ENCODE measurements around the gene MT1A.

MT1A gene

GRCh38 chr16:56640076-56640475 is 1.6 kb downstream of the MT1A start:
- Mint-ChIP-seq H3K4me3 (no peak overlapping the region), H3K9me3 (no peaks in the 10 kb centered on the region), H3K27me3 (peaks cover 60% of the 10 kb centered on the region), H3K4me1 (peaks cover 30% of the 10 kb centered on the region), H3K36me3 (ENCODE audit: insufficient read depth) (no peaks in the 10 kb centered on the region), H3K27ac (ENCODE audit: low read depth) (no peak overlapping the region)
- no peak for DNase-seq (ENCODE audit: low spot score in 2 of 2)
- ATAC-seq (replicated peaks; ENCODE audit: extremely low read depth, poor library complexity, severe bottlenecking), result no peak

DNA sequence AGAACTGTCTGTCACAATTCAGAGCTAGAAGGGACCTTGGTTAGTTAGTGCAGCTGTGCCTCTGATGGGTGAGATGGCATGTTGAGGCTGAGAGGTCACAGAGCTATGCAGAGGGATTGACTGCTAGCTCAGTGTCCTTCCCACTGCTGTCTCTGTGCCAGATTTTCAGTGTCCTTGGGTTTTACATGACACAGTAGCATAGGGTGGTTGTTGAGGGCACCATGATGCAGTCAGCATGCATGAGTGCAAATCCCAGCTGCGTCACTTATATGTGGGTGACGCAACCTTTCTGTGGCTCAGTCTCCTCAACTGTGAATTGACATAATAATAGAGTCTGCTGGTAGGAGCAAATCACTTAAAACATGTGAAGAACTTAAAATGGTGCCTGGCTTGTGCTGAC is 2.7 kb downstream of the MT1A start:
- Mint-ChIP-seq H3K9me3 (no peaks in the 10 kb centered on the region), H3K4me3 (no peak overlapping the region), H3K36me3 (ENCODE audit: insufficient read depth) (no peaks in the 10 kb centered on the region), H3K27me3 (peaks cover 49% of the 10 kb centered on the region), H3K27ac (ENCODE audit: low read depth) (no peak overlapping the region), H3K4me1 (peaks cover 28% of the 10 kb centered on the region)
- no peak for DNase-seq (ENCODE audit: low spot score in 2 of 2)
- no peak for ATAC-seq (replicated peaks; ENCODE audit: extremely low read depth, poor library complexity, severe bottlenecking)

- Mint-ChIP-seq H3K27me3 (peaks cover 28% of the 10 kb centered on the region), H3K4me1 (peaks cover 19% of the 10 kb centered on the region), H3K4me3 (peak overlapping the region; percentile 73), H3K36me3 (ENCODE audit: insufficient read depth) (no peaks in the 10 kb centered on the region), H3K9me3 (no peaks in the 10 kb centered on the region), H3K27ac (ENCODE audit: low read depth) (peak overlapping the region; percentile 69)
- ATAC-seq (replicated peaks; ENCODE audit: extremely low read depth, poor library complexity, severe bottlenecking) (peak; percentile 100), DNase-seq (ENCODE audit: low spot score in 2 of 2) (peak; percentile 53 to 65)
These were observed 4.8 kb downstream of the MT1A start for GRCh38 chr16:56643080-56643778.

DNA sequence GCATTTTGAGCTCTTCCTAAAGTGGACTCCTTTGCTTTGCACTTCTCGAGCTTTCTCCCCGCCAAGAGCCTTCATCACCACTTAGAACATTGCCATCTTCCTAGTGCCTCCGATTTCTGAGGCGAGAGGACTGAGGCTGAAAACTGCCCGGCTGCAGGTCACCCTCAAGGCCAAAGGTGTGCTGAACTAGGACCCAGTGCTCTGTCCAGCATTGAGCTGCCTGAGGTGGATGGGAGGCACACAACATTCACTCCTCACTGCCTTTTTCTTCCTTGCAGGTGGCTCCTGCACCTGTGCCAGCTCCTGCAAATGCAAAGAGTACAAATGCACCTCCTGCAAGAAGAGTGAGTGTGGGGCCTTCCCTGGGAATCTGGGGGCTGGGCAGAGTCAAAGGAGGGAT is 5.4 kb downstream of the MT1A start:
- Mint-ChIP-seq H3K36me3 (ENCODE audit: insufficient read depth) (no peaks in the 10 kb centered on the region), H3K4me1 (peaks cover 19% of the 10 kb centered on the region), H3K9me3 (no peaks in the 10 kb centered on the region), H3K27ac (ENCODE audit: low read depth) (peak overlapping the region; percentile 69), H3K27me3 (peaks cover 22% of the 10 kb centered on the region), H3K4me3 (peak overlapping the region; percentile 73)
- DNase-seq (ENCODE audit: low spot score in 2 of 2) (no peak), ATAC-seq (replicated peaks; ENCODE audit: extremely low read depth, poor library complexity, severe bottlenecking) (no peak)

DNA sequence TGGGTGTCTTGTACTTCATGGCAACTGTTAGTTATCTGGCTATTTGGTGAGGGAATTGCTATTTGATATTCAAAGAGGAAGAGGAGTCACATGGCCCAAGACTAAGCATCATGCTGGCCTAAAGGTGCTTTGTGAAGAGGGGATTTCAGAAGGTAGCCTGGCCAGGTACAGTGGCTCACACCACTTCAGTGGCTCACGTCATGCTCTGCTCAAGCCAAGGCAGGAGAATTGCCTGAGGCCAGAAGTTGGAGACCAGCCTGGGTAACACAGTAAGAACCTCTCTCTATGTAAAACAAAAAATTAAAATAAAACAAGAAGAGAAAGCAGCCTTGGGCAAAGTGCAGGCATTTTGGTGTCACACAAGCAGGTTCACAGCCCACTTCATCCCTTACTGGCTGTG is 6.8 kb downstream of the MT1A start:
- Mint-ChIP-seq H3K36me3 (ENCODE audit: insufficient read depth) (no peaks in the 10 kb centered on the region), H3K4me3 (no peak overlapping the region), H3K27ac (ENCODE audit: low read depth) (no peak overlapping the region), H3K27me3 (peaks cover 7% of the 10 kb centered on the region), H3K9me3 (no peaks in the 10 kb centered on the region), H3K4me1 (peaks cover 19% of the 10 kb centered on the region)
- DNase-seq (ENCODE audit: low spot score in 2 of 2), result no peak
- no peak for ATAC-seq (replicated peaks; ENCODE audit: extremely low read depth, poor library complexity, severe bottlenecking)

GRCh38 chr16:56645838-56646237 is 7.4 kb downstream of the MT1A start:
- ATAC-seq (replicated peaks; ENCODE audit: extremely low read depth, poor library complexity, severe bottlenecking), result no peak
- no peaks in the 10 kb centered on the region for H3K9me3 Mint-ChIP-seq
- H3K36me3 Mint-ChIP-seq (ENCODE audit: insufficient read depth), result no peaks in the 10 kb centered on the region
- DNase-seq (ENCODE audit: low spot score in 2 of 2), result no peak
- peaks cover 19% of the 10 kb centered on the region for H3K4me1 Mint-ChIP-seq
- no peak overlapping the region for H3K27ac Mint-ChIP-seq (ENCODE audit: low read depth)
- no peak overlapping the region for H3K4me3 Mint-ChIP-seq
- peaks cover 2% of the 10 kb centered on the region for H3K27me3 Mint-ChIP-seq

- H3K4me1 Mint-ChIP-seq, result peaks cover 16% of the 10 kb centered on the region
These were observed 9.4 kb downstream of the MT1A start for GRCh38 chr16:56647641-56648431.

DNA sequence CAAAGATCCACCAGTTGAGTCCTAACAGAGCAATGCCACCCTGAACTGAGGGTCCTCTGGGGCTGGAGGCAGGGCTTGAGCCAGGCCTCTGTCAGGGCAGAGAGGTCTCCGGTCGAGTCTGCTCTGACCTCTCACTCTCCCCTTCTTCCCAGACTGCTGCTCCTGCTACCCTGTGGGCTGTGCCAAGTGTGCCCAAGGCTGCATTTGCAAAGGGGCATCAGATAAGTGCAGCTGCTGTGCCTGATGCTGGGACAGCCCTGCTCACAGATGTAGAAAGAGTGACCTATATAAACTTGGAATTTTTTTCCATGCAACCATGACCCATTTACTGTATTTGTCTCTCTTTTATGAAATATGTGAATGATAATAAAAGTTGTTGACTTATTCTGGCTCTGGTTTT is 10.8 kb downstream of the MT1A start:
- H3K27me3 Mint-ChIP-seq, result no peaks in the 10 kb centered on the region
- H3K4me1 Mint-ChIP-seq, result peaks cover 1% of the 10 kb centered on the region
- no peaks in the 10 kb centered on the region for H3K9me3 Mint-ChIP-seq
- H3K4me3 Mint-ChIP-seq, result no peak overlapping the region
- ATAC-seq (replicated peaks; ENCODE audit: extremely low read depth, poor library complexity, severe bottlenecking) (no peak), DNase-seq (ENCODE audit: low spot score in 2 of 2) (no peak)
- no peak overlapping the region for H3K27ac Mint-ChIP-seq (ENCODE audit: low read depth)
- no peaks in the 10 kb centered on the region for H3K36me3 Mint-ChIP-seq (ENCODE audit: insufficient read depth)

More at GRCh38 chr16:56647641-56648431, 9.4 kb downstream of the MT1A start:
- DNase-seq (ENCODE audit: low spot score in 2 of 2) (no peak), ATAC-seq (replicated peaks; ENCODE audit: extremely low read depth, poor library complexity, severe bottlenecking) (no peak)
- Mint-ChIP-seq H3K27me3 (no peaks in the 10 kb centered on the region), H3K4me3 (no peak overlapping the region), H3K9me3 (no peaks in the 10 kb centered on the region), H3K27ac (ENCODE audit: low read depth) (no peak overlapping the region), H3K36me3 (ENCODE audit: insufficient read depth) (no peaks in the 10 kb centered on the region)

GRCh38 chr16:56649820-56650219 is 11.4 kb downstream of the MT1A start:
- DNase-seq (ENCODE audit: low spot score in 2 of 2), result no peak
- Mint-ChIP-seq H3K9me3 (no peaks in the 10 kb centered on the region), H3K27ac (ENCODE audit: low read depth) (no peak overlapping the region), H3K4me3 (no peak overlapping the region), H3K27me3 (no peaks in the 10 kb centered on the region), H3K4me1 (no peaks in the 10 kb centered on the region), H3K36me3 (ENCODE audit: insufficient read depth) (no peaks in the 10 kb centered on the region)
- no peak for ATAC-seq (replicated peaks; ENCODE audit: extremely low read depth, poor library complexity, severe bottlenecking)

DNA sequence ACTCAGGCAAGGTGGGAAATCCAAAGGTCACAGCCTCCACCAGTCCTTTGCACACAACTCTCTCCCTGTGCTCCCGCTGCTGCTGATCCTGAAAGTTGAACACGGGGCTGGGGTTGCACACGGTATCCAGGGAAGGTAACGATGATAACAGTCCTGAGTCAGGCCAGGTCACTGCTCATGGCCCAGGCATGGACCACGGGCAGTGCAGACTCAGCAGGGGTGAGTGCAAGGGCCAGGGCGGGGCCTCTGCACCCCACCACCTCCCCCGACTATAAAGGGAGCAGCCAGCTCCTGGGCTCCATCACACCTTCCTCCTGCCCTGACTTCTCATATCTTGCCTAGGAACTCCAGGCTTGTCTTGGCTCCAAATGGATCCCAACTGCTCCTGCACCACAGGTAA is 13.1 kb downstream of the MT1A start, which contains the start of gene MT1B:
TSS of gene MT1B (plus strand) at position 301 of the 400 bp plus-strand sequence. CDS start at position 369, 68 bp downstream.
- ATAC-seq (replicated peaks; ENCODE audit: extremely low read depth, poor library complexity, severe bottlenecking) (no peak), DNase-seq (ENCODE audit: low spot score in 2 of 2) (no peak)
- H3K4me3 Mint-ChIP-seq, result no peak within 1 kb of the TSS
- H3K27me3 Mint-ChIP-seq, result no peaks in the 10 kb centered on the region
- H3K36me3 Mint-ChIP-seq (ENCODE audit: insufficient read depth), result no peaks in the 10 kb centered on the region
- no peak within 1 kb of the TSS for H3K27ac Mint-ChIP-seq (ENCODE audit: low read depth)
- H3K9me3 Mint-ChIP-seq, result no peaks in the 10 kb centered on the region
- no peaks in the 10 kb centered on the region for H3K4me1 Mint-ChIP-seq

DNA sequence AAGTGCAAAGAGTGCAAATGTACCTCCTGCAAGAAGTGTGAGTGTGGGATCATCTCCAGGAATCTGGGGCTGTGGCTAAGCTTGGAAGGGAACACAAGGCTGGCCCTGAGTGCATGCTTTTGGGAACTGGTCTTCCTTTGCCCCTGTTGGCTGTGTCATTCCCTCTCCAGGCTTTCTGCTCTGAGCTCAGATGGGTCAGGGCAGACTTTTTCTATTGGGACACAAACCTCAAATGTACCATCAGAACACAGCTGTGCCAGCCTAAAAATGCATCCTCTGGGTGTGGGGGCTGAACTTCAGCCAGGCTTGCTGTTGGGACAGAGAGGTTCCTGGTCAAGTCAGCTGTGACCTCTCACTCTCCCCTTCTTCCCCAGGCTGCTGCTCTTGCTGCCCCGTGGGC is 14.1 kb downstream of the MT1A start:
- no peaks in the 10 kb centered on the region for H3K9me3 Mint-ChIP-seq
- H3K27ac Mint-ChIP-seq (ENCODE audit: low read depth), result no peak overlapping the region
- ATAC-seq (replicated peaks; ENCODE audit: extremely low read depth, poor library complexity, severe bottlenecking) (no peak), DNase-seq (ENCODE audit: low spot score in 2 of 2) (no peak)
- no peak overlapping the region for H3K4me3 Mint-ChIP-seq
- H3K36me3 Mint-ChIP-seq (ENCODE audit: insufficient read depth), result no peaks in the 10 kb centered on the region
- no peaks in the 10 kb centered on the region for H3K4me1 Mint-ChIP-seq
- H3K27me3 Mint-ChIP-seq, result no peaks in the 10 kb centered on the region

DNA sequence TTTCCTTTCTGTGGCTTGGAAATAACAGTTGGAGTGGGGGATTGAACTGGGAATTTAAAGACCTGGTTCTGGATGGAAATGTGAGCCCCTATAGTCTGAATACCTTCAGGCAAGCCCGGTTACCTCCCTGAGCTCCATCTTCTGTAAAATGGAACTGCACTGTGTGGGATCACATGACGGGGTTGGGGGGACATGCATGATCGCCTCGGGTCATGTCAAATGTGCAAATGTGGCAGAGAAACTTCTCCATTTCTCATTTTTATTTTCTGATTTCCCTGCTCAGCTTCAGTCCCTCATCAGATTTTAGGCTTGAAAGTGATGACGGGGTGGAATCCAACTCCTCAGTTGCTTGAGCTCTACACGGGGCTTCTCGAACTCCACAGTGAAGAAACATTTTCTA is 14.8 kb downstream of the MT1A start:
- Mint-ChIP-seq H3K9me3 (no peaks in the 10 kb centered on the region), H3K27me3 (no peaks in the 10 kb centered on the region), H3K4me1 (peaks cover 5% of the 10 kb centered on the region), H3K36me3 (ENCODE audit: insufficient read depth) (no peaks in the 10 kb centered on the region), H3K27ac (ENCODE audit: low read depth) (no peak overlapping the region), H3K4me3 (no peak overlapping the region)
- ATAC-seq (replicated peaks; ENCODE audit: extremely low read depth, poor library complexity, severe bottlenecking) (no peak), DNase-seq (ENCODE audit: low spot score in 2 of 2) (no peak)
